Measurements from ENCODE around the gene TMEM158. TPM values are rescaled to one million over a fixed set of nuclear protein-coding genes. Genes with fewer than 3 reads are reported as not detected.

Gene TMEM158
- 1 to 10 TPM in 1 of 4 donors, under 1 TPM in 2, not detected in 1; 0.49 to 1.3 (median 0.51) TPM for total RNA-seq

DNA sequence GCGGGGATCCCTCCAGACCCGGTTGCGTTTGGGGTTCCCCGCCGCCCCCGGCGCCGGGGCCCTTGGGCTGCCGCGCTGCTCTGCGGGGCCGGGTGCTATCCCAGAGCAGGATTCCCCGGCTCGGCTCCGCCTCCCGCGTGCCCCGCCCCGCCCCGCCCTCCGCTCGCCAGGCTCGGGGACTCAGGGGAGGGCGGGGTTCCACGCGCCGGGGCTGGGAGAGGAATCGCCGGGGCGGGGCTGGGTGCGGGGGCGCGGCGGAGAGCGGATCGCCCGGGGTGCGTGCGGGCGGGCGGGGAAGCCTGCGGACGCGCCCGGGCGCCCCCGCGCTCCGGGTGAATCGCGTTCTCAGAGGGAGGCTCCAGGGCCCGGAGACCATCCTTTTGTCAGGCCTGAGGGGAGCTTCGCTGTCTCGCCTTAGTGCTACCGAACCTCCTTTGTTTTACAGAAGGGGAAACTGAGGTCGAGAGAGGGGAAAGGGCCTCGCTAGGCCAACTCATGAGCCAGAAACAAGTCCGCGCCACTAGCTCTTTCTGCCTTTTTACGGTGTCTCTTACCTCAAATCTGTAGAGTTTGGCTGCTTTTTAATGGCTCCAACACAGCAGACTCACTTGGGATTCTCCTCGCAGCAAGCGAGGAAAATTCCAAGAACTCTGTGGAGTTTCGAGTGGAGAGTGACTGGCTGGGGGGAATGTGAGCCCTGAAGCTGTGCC is at the start of gene TMEM158:
Gene TMEM158, minus strand, starts transcription at position 82 of the 710 bp plus-strand sequence. CDS start 260 bp downstream, outside the sequence.
- TF ChIP-seq, protein P1, sequence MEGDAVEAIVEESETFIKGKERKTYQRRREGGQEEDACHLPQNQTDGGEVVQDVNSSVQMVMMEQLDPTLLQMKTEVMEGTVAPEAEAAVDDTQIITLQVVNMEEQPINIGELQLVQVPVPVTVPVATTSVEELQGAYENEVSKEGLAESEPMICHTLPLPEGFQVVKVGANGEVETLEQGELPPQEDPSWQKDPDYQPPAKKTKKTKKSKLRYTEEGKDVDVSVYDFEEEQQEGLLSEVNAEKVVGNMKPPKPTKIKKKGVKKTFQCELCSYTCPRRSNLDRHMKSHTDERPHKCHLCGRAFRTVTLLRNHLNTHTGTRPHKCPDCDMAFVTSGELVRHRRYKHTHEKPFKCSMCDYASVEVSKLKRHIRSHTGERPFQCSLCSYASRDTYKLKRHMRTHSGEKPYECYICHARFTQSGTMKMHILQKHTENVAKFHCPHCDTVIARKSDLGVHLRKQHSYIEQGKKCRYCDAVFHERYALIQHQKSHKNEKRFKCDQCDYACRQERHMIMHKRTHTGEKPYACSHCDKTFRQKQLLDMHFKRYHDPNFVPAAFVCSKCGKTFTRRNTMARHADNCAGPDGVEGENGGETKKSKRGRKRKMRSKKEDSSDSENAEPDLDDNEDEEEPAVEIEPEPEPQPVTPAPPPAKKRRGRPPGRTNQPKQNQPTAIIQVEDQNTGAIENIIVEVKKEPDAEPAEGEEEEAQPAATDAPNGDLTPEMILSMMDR (IDR thresholded peaks at IDR 0.05; ENCODE audit: low read depth): no peak

DNA sequence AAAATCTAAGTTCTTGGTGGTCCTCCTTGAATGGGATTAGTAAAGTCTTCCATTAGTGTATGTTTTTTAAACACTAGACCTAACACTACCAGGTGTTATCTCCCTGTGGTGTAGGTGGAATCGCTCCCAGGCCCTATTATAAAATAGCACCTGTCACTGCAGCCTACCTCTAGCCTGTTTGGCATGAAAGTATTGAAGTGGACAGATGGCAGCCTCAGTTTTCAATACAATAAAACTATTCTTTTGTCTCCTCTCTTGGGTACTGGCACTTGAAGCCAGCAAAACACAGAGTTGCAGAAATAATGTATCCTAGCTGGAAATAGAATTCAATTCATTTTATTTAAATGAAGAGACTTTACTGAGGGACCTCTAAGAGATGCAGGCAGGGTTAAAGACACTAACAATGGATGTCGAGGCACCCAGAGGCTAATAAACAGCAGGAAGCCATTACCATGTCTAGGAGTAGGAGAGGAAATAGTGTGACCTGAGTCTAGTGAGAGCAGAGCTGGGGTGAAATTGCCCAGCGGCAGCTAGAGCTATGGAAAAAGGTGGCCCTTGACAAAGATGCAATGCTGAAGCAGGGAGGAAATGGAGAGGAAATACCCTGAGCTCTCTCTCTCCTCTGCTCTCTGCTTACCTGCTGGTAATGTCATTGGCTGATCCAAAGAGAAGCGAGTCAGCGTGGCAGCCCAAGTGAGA is 49.1 kb upstream of the TMEM158 start:
- TF ChIP-seq, protein P1 (IDR thresholded peaks at IDR 0.05; ENCODE audit: low read depth): no peak

DNA sequence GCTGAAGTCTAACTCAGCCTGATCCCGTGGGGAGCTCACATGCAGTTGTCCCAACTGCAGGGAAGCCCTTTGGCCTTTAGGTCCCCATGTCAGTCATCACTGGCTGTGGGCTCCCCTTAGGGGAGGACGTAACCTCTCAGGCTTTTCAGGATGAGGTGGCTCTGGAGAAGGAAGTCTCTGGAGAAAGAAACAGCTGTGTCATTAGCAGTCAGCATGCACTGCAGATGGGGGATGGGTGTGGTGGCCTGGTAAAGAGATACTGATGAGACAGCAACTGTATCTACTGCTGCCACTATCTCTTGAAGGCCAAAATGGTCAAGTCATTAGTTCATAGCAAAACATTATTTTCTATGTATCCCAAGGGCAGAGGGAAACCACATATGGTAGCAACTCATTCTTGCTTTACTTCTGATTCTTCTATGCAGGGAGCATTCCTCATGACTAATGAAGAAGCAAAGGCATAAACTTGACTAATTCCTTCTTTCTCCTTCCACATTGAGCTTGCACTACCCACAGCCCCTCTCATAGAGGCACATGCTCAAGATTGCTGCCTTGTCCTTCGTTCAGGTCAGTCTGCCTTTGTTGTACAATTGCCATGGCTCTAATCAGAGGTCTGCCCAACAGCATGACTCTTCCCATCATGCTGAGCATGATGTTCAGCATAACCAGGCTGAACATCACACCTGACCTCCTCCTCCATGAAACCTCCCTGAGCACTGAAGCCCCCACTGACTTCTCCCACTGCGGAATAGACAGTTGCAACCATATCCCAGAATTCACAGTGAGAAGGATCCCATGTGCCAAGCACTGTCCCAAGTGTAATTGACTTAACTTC is 47.8 kb upstream of the TMEM158 start:
- TF ChIP-seq, protein P1 (IDR thresholded peaks at IDR 0.05; ENCODE audit: low read depth): no peak

DNA sequence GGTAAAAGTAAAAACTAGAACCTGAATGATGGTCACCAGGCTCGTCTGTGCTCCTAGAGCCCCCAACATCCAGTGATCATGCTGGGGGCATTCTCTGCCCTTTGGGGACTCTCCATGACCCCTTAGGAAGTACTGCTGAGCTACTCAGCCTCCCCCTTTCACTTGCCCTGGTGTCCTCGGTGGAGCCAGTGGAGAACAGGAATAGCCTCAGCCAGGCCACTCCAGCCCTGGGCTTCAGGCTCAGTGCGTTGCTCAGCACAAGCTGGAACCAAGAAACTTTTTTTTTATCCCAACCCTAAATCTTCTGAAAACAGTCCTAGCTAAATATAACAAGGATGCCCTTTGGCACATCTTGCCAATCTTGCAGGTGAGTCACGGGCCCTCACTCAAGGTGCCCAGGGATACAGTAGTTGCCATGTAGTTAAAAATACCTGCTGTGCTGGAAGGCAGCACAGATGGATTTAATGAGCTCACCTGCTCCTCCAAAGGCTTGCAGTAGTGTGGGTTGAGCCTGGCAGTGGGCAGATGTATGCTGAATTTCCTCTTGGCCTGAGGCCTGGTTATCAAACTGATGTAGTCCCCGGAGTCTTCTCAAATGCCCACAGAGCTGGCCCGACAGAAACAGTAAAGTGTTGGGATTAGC is 46.9 kb upstream of the TMEM158 start:
- TF ChIP-seq, protein P1 (IDR thresholded peaks at IDR 0.05; ENCODE audit: low read depth): no peak

- TF ChIP-seq, protein P1 (IDR thresholded peaks at IDR 0.05; ENCODE audit: low read depth): no peak
Observed at GRCh38 chr3:45272032-45272810, 46.1 kb upstream of the TMEM158 start.

DNA sequence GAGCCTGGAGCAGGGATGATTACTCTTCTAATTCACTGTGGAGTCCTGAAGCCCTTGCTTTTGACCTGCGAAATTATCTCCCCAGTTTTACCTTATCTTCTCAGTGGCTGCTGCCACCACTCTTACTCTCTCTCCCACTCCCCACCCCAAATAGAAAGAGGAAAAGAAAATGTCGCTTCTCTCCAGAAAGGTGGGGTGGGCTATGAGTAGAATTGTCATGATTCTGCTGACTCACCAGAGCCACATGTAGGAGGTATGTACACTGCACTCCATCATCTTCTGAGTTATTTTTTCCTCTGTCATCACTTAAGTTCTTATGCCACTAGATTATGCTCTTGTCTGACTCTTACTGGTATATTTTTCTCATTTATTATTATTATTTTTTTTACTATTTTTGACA is 43.9 kb upstream of the TMEM158 start:
- TF ChIP-seq, protein P1 (IDR thresholded peaks at IDR 0.05; ENCODE audit: low read depth): no peak

All from subcutaneous adipose tissue (tissue), 4 donors.